Cardiac fibroblast (primary cell): ENCODE data around the gene HHIPL1.

Experiments used
- DNase-seq, 2 donors: peaks; one replicate each; pipeline versions ENCODE4 v3.0.0 to v3.0.0-alpha.2; 2010; ENCODE audit warnings: low read depth in 2 of 2
- H3K4me3 ChIP-seq, 2 donors: replicated peaks in 1 of 2; 1 replicate in 1 of 2; 2 replicates in 1 of 2; pipeline ENCODE4 v1.5.1; 2011; ENCODE audit warnings: low read depth in 2 of 2, low read length in 2 of 2, mild to moderate bottlenecking in 2 of 2, moderate library complexity in 1 of 2
- CTCF ChIP-seq: IDR thresholded peaks from one replicate; pipeline ENCODE4 v1.5.1; 2011; ENCODE audit warnings: low read depth, mild to moderate bottlenecking, low read length, inconsistent platforms

Gene HHIPL1

GRCh38 chr14:99599393-99599792, 45.5 kb upstream of the HHIPL1 start:
- H3K4me3 ChIP-seq, result no peak overlapping the region
- no peak for DNase-seq
- no peak for TF ChIP-seq CTCF

GRCh38 chr14:99600232-99600888, 44.6 kb upstream of the HHIPL1 start:
- no peak for TF ChIP-seq CTCF
- no peak for DNase-seq
- no peak overlapping the region for H3K4me3 ChIP-seq

- no peak overlapping the region for H3K4me3 ChIP-seq
- no peak for TF ChIP-seq CTCF
- peak; percentile 12 to 42 for DNase-seq
Observed at GRCh38 chr14:99601361-99601831, 43.5 kb upstream of the HHIPL1 start.

- no peak for TF ChIP-seq CTCF
- peak in 1 of 2 donors; percentile 26 for DNase-seq
- peak overlapping the region; percentile 9 to 22 for H3K4me3 ChIP-seq
Observed at GRCh38 chr14:99602054-99602787, 42.7 kb upstream of the HHIPL1 start.

GRCh38 chr14:99602788-99603415, 42.0 kb upstream of the HHIPL1 start:
- TF ChIP-seq CTCF, result no peak
- H3K4me3 ChIP-seq, result peak overlapping the region; percentile 10 to 22
- no peak for DNase-seq

GRCh38 chr14:99603471-99604277, 41.3 kb upstream of the HHIPL1 start, which contains the start of gene CCDC85C:
Gene CCDC85C, minus strand, starts transcription at chr14:99604207. Its CDS starts 248 bp downstream, at chr14:99603959.
- TF ChIP-seq CTCF, result no peak
- H3K4me3 ChIP-seq, result peak within 1 kb of the TSS; percentile 67 to 71
- DNase-seq, result peak; percentile 39 to 43
